ENCODE measurements around the gene DICER1. TPM values are rescaled to one million over a fixed set of nuclear protein-coding genes. Genes with fewer than 3 reads are reported as not detected.
"Not testable (repeated sequence)": the region's sequence is repeated elsewhere in the genome, so short reads cannot be mapped to it uniquely, and the experiment has no call there.

DICER1 gene
- 92.0 TPM for total RNA-seq

- DNase-seq (ENCODE audit: low spot score), result peak; percentile 99
- intact Hi-C loops (cut with DNase I), result no loop called here
Measured at GRCh38 chr14:95157327-95158189, at the start of gene DICER1. Gene DICER1 (minus strand): TSS chr14:95157529. CDS start chr14:95133458, 24,071 bp downstream.

GRCh38 chr14:95206534-95206933, 49.2 kb upstream of the DICER1 start:
- ATAC-seq (peak; percentile 89), DNase-seq (ENCODE audit: low spot score) (no peak)
- intact Hi-C loops (cut with DNase I), result no loop called here

More at GRCh38 chr14:95157327-95158189, at the start of gene DICER1:
- peak; percentile 99 for ATAC-seq

- no peak for ATAC-seq
- DNase-seq (ENCODE audit: low spot score), result no peak
- intact Hi-C loops (cut with DNase I), result no loop called here
Measured at GRCh38 chr14:95204705-95205104, 47.4 kb upstream of the DICER1 start.

- ATAC-seq; DNase-seq (ENCODE audit: low spot score); intact Hi-C loops (cut with DNase I): not testable (repeated sequence)
Measured at GRCh38 chr14:95201745-95202144, 44.4 kb upstream of the DICER1 start.

- no peak for ATAC-seq
- no peak for DNase-seq (ENCODE audit: low spot score)
- intact Hi-C loops (cut with DNase I), result no loop called here
Measured at GRCh38 chr14:95200404-95200803, 43.1 kb upstream of the DICER1 start.

GRCh38 chr14:95199298-95199983, 42.1 kb upstream of the DICER1 start:
- DNase-seq (ENCODE audit: low spot score) (no peak), ATAC-seq (no peak)
- intact Hi-C loops (cut with DNase I), result no loop called here

- DNase-seq (ENCODE audit: low spot score), result no peak
- intact Hi-C loops (cut with DNase I), result no loop called here
- ATAC-seq, result no peak
Measured at GRCh38 chr14:95198320-95198719, 41.0 kb upstream of the DICER1 start.

GRCh38 chr14:95197551-95197950, 40.2 kb upstream of the DICER1 start:
- intact Hi-C loops (cut with DNase I), result no loop called here
- ATAC-seq (no peak), DNase-seq (ENCODE audit: low spot score) (no peak)

- DNase-seq (ENCODE audit: low spot score) (no peak), ATAC-seq (no peak)
- intact Hi-C loops (cut with DNase I), result no loop called here
Measured at GRCh38 chr14:95196826-95197545, 39.7 kb upstream of the DICER1 start.

GRCh38 chr14:95196268-95196667, 38.9 kb upstream of the DICER1 start:
- DNase-seq (ENCODE audit: low spot score) (no peak), ATAC-seq (no peak)
- intact Hi-C loops (cut with DNase I), result no loop called here

- no peak for ATAC-seq
- intact Hi-C loops (cut with DNase I), result no loop called here
- DNase-seq (ENCODE audit: low spot score), result no peak
Measured at GRCh38 chr14:95195031-95195430, 37.7 kb upstream of the DICER1 start.

- no peak for DNase-seq (ENCODE audit: low spot score)
- intact Hi-C loops (cut with DNase I), result no loop called here
- no peak for ATAC-seq
Measured at GRCh38 chr14:95193081-95193480, 35.8 kb upstream of the DICER1 start.

GRCh38 chr14:95192311-95192710, 35.0 kb upstream of the DICER1 start:
- no peak for ATAC-seq
- intact Hi-C loops (cut with DNase I), result no loop called here

GRCh38 chr14:95191445-95192199, 34.3 kb upstream of the DICER1 start:
- no peak for DNase-seq (ENCODE audit: low spot score)
- no peak for ATAC-seq
- intact Hi-C loops (cut with DNase I), result no loop called here

More at GRCh38 chr14:95192311-95192710, 35.0 kb upstream of the DICER1 start:
- no peak for DNase-seq (ENCODE audit: low spot score)

- intact Hi-C loops (cut with DNase I), result no loop called here
- DNase-seq (ENCODE audit: low spot score) (no peak), ATAC-seq (no peak)
Measured at GRCh38 chr14:95190857-95191256, 33.5 kb upstream of the DICER1 start.

GRCh38 chr14:95190346-95190840, 33.1 kb upstream of the DICER1 start:
- DNase-seq (ENCODE audit: low spot score), result no peak
- ATAC-seq, result no peak
- intact Hi-C loops (cut with DNase I), result no loop called here

- DNase-seq (ENCODE audit: low spot score) (no peak), ATAC-seq (no peak)
- intact Hi-C loops (cut with DNase I), result no loop called here
Measured at GRCh38 chr14:95189367-95190132, 32.2 kb upstream of the DICER1 start.

GRCh38 chr14:95188380-95188779, 31.1 kb upstream of the DICER1 start:
- intact Hi-C loops (cut with DNase I), result no loop called here
- no peak for ATAC-seq
- no peak for DNase-seq (ENCODE audit: low spot score)
